ENCODE results near the gene NKAIN2.

The NKAIN2 gene

DNA sequence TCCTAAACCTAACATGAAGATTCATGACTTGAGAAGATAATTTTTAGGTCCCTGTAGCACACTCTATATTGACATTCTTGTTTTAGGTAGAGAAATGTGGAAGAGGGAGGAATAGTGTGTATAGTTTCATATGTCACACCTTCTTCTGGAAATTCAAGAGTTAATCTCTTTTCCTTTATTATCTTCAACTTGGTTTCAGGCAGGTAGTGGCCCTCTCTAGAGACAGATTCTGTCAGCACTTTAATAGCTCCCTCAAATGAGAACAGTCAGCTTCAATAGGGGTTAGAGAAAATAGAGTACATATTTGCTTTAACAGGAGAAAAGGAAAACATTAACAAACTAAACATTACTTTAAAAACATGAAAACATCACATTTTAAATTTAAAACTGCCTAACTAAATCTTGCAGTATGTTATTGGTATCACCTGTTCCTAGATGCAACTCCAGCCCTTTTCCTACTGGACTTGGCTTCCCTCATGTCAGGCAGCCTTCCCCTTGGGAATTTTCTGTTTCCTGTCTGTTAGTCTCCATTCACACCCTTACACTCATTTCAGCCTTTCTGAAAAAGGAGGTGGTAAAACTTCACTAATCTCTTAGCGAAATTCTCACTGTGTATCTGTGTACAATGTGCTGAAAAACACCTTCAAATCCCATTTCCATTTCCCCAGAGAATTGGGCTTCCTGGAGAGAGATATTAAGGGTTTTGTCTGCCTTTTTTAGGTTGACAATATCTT, 966.3 kb downstream of the NKAIN2 start:
- DNase-seq (ENCODE audit: low spot score), result no peak

- DNase-seq (ENCODE audit: low spot score), result no peak
Observed at GRCh38 chr6:124770784-124771183, 967.1 kb downstream of the NKAIN2 start.

DNA sequence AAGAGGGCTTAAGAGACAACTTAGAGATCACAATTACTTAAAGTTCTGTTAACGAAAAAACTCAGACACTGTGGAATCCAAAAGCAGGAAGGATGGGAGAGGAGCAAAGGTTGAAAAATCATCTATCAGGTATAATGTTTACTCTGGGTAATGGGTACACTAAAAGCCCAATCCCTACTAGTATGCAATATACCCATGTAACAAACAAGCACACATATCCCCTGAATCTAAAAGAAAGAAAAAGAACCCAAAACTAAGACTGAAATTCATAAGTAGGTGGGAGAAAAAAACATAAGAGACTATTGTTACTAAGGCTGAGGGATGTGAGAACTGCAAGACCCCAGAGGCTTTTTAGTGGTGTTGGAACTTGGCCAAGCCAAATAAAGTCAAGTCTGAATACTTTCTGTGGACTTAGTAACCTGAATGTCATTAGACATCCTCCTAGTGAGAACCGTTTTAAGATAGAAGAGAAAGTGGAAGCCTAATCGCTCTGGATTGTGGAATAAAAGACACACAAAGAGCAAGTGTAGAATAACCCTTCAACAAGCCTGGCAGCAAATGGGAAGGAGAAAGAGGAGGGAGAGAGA, 969.2 kb downstream of the NKAIN2 start:
- no peak for DNase-seq (ENCODE audit: low spot score)

DNA sequence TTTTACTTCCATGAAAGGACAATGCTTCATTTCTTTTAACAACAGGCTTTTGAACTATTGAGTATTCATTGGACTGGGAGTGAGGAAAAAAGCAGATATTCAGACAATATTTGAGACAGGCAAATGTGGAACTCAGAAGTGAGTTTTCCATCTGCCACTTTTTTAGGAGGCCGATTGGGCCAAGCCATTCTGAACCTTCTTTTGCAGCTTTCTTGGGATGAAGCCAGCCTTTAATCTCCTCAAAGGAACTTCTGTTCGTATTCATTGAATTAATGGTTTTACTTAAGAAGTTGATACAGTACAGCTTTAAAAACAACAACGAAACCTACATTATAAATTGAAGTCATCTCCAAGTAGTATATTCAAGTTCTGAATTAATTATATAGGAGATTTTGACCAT, 971.5 kb downstream of the NKAIN2 start:
- no peak for DNase-seq (ENCODE audit: low spot score)

- no peak for DNase-seq (ENCODE audit: low spot score)
Observed at GRCh38 chr6:124777863-124778262, 974.2 kb downstream of the NKAIN2 start.

DNA sequence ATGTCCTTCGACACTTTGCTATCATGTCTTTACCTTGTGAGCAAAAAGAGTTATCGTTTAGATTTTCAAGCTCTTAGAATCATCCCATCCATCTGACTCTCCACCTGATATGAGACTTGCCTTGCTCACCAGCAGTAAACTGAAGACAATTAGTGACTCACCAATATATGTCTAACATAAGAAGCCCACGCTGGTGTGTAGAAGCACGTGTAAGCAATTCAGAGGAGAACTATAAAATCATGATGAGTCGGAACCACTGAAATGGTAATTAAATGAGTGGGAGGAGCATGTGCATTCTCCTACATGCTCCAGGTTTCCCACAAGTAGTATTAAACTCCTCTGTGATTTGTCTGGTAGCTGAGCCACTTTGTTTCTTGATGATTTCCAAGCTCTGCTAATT, 977.0 kb downstream of the NKAIN2 start:
- no peak for DNase-seq (ENCODE audit: low spot score)

DNA sequence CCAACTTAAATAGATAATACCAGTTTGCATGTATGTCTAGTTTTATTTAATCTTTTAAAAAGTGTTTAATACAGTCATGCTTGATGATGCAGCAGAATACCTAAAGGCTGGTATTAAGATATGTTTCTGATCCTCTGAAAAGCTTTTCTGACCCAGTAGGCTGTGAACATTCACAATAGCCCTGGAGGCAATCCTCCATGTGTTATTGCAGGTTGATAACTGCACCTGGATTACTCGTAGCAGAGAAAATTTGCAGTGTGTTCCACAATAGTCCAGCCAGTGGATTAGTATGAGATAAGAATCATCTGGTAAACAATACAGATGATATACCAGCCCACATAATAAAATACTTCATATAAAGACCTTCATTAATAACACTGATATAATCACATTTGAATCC, 979.7 kb downstream of the NKAIN2 start:
- no peak for DNase-seq (ENCODE audit: low spot score)

- DNase-seq (ENCODE audit: low spot score), result no peak
Observed at GRCh38 chr6:124791156-124791555, 987.5 kb downstream of the NKAIN2 start.

- no peak for DNase-seq (ENCODE audit: low spot score)
Observed at GRCh38 chr6:124792386-124792785, 988.7 kb downstream of the NKAIN2 start.

- no peak for DNase-seq (ENCODE audit: low spot score)
Observed at GRCh38 chr6:124793398-124793797, 989.7 kb downstream of the NKAIN2 start.

DNA sequence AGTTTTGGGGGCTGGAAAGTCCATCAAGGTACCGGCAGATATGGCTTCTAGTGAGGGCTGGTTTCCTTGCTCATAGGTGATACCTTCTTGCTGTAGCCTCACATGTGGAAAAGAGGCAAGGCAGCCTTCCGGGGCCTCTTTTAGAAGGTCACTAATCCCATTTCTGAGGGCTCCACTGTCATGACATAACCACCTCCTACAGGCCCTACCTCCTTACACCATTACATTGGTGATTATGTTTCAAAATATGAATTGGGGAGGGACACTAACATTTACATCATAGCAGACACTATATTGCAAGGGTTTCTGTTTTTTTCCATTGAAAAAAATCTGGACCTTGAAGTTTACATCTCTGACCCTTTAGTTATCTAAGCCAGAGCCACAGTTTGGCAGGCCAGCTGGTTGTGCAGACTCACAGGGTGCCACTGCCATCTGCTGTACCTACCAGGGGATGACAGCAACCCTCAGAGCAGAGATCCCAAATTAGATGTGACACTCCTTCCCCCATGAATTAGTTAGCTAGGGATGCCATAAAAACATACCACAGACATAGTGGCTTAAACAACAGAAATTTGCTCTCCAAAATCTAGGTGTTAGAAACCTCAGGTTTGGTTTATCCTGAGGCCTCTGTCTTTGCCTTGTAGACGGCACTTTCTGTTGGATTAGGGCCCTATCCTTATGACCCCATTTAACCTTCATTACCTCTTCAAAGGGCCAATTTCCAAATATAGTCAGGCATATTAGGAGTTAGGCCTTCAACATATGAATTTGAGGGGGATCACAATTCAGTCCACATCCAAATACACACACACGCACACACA, 992.2 kb downstream of the NKAIN2 start:
- DNase-seq (ENCODE audit: low spot score), result peak; percentile 47

GRCh38 chr6:124796464-124796970, 992.9 kb downstream of the NKAIN2 start:
- peak; percentile 15 for DNase-seq (ENCODE audit: low spot score)

DNA sequence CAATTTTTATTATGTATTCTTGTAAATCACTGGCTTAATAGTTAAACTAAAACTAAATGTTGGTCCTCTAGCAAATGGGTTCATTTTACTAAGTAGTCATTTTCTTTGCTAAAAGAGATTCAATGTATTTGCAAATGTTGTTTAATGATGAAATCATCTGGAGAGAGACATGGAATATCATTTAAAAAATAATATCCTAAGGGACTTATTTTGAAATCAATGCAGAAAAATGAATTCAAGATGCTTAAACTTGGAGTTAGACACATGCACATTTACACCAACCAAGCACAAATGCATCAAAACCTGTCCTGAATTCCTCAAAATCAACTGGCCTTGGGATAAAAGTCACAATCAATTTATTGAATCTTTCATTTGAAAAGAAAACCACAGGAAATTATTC, 993.6 kb downstream of the NKAIN2 start:
- no peak for DNase-seq (ENCODE audit: low spot score)

- no peak for DNase-seq (ENCODE audit: low spot score)
Observed at GRCh38 chr6:124798942-124799496, 995.4 kb downstream of the NKAIN2 start.

DNA sequence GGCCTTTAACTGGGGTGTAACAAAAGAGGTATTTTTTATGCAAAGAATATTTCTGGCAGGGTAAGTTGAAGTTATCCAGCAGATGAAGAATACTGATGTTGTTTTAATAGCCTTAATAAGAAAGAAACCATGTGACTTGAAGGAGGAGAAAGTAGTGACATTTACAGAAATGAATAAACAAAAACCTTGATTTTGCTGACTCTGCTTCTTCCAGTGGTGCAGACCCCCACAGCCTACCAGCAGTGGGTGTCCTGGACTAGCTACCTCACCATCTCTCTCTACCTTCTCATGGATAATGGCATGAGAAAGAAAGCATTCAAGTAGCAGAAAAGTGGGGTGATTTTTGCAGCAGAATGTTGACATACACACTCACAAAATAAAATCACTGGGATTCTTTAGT, 996.0 kb downstream of the NKAIN2 start:
- DNase-seq (ENCODE audit: low spot score), result no peak

DNA sequence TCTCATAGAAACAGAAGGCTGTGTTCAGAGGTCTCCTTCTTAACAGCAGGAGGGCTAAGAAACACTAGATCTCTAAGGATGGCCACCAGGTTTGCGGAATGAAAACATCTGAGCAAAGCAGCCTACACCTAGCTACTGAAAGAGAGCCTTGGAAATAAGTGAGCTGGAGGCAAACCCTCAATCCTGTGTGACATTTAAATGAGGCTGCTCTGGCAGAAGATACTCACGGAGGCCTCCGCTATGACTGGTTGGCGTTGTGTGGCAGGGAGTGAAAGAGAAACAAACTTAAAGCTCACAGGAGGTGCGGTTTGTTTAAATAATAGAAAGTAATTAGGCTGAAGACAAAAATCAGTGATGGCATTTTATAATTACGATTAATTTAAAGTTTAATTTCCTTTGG, 996.6 kb downstream of the NKAIN2 start:
- DNase-seq (ENCODE audit: low spot score), result no peak

- no peak for DNase-seq (ENCODE audit: low spot score)
Observed at GRCh38 chr6:124812067-124812466, 1008.4 kb downstream of the NKAIN2 start.

GRCh38 chr6:124819346-124819745, 1015.7 kb downstream of the NKAIN2 start:
- no peak for DNase-seq (ENCODE audit: low spot score)

- no peak for DNase-seq (ENCODE audit: low spot score)
Observed at GRCh38 chr6:124822204-124822613, 1018.5 kb downstream of the NKAIN2 start.

DNA sequence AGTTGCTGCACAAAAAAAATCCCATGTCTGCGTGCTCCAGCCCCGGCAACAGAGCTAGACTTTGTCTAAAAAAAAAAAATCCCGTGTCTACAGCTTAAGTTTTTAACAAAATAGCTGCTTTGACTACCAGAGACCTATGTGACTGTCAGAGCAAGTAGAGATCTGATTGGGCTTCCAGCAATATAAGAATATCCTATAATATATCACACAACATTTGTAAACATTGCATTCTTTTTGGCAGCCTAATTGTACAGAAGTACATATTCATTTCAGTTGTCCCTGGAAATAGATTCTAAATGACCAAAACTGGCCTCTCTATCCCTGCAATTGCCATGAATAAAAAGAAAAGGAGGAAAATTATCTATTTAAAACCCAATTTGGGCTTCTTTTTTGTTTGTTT, 1019.1 kb downstream of the NKAIN2 start:
- DNase-seq (ENCODE audit: low spot score), result no peak

- no peak for DNase-seq (ENCODE audit: low spot score)
Observed at GRCh38 chr6:124823240-124824111, 1019.8 kb downstream of the NKAIN2 start.

GRCh38 chr6:124825564-124825963, 1021.9 kb downstream of the NKAIN2 start:
- no peak for DNase-seq (ENCODE audit: low spot score)

All from iPS-NIHi11 (cell line).